HG02798 (cell line): Measurements from ENCODE around the gene HSPBAP1.

Experiments
- ATAC-seq: cut with Tn5 transposase; IDR thresholded peaks from one replicate; pipeline ENCODE4 v1.9.1; 2021; ENCODE audit warnings: mild to moderate bottlenecking; ENCODE audit not compliant: unreplicated experiment, poor library complexity

The HSPBAP1 gene, protein sequence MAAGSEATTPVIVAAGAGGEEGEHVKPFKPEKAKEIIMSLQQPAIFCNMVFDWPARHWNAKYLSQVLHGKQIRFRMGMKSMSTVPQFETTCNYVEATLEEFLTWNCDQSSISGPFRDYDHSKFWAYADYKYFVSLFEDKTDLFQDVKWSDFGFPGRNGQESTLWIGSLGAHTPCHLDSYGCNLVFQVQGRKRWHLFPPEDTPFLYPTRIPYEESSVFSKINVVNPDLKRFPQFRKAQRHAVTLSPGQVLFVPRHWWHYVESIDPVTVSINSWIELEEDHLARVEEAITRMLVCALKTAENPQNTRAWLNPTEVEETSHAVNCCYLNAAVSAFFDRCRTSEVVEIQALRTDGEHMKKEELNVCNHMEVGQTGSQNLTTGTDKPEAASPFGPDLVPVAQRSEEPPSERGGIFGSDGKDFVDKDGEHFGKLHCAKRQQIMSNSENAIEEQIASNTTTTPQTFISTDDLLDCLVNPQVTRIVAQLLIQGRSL

DNA sequence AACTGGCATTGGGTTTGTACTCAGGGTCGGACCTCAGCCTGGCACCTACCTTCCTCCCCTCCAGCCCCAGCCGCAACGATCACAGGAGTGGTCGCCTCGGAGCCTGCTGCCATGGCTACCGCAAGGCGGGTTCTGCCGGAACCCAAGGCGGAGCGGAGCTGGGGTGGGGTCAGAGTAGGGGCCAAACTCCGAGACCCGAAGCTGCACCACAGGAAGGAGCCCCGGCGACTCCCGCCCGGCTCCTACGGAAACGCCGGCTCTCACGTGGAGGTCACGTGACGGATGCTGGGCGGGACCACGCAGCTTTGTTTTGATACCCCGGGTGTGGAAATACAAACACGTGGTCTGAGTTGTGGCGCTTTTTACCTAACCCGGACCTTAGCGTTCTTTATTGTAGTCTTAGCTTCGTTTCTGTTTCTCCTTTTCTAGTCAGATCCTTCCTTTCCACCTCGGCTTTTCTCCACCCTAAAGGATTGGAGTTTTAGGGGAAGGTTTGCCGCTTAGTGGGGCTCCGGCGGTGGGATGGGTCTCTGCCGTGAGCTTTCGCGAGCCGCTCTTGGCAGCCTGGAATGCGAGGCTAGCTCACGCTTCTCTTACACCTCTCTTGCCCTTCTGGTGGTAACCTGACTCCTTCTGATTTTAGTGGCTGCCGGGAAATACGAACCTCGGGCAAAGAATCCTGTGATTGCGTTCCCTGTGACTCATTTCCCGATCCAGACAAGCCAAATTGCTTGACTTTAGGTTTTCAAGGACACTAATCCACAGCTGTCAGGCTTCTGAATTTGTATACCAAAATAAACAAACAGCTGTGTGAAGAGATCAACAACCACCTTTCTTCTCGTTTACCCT, at the start of gene HSPBAP1:
Gene HSPBAP1 (minus strand): TSS at position 264 of the 849 bp plus-strand sequence. CDS start 151 bp downstream, at position 113.
- ATAC-seq, result peak; percentile 68

DNA sequence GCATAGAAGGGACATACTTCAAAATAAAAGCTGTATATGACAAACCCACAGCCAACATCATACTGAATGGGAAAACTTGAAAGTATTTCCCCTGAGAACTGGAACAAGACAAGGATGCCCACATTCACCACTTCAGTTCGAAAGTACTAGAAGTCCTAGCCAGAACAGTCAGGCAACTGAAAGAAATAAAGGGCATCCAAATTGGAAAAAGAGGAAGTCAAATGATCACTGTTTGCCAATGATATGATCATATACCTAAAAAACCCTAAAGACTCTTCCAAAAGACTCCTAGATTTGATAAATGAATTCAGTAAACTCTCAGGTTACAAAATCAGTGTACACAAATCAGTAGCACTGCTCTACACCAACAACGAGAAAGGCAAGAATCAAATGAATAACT, 42.0 kb upstream of the HSPBAP1 start:
- ATAC-seq, result no peak

DNA sequence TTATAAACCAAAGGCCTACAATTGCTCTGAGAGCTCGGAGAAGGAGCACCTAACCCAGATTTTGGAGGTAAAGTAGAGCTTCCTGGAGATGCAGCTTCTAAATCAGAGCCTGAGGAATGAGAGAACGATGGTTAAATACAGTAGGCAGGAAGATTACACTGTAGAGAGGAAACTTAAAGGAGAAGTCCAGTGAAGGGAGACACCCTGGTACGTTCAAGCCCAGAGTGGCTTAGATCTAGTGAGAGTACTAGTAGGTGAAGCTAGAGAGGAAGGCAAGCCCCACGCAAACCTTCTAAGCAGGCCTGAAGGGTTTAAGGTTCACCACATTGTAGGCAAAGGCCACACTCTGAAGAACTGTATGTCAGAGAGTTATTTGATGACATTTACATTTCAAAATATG, 34.6 kb upstream of the HSPBAP1 start:
- ATAC-seq, result no peak

DNA sequence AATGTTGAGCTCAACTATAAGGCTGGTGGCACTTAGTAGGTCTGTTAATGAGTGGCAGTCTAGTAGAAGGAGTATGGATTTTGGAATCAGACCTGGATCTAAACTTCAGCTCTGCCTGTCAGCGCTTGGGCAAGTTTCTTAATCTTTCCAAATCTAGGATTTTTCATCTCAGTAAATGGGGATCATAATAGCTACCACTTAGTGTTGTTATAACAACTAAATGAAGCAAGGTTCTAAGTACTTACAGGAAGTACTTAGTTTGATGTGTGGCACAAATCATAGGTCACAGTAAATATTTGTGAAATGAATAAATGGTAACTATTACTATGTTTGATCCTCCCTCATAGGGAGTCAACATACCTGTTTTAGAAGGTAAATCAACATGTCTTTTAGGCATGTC, 32.6 kb upstream of the HSPBAP1 start:
- no peak for ATAC-seq

DNA sequence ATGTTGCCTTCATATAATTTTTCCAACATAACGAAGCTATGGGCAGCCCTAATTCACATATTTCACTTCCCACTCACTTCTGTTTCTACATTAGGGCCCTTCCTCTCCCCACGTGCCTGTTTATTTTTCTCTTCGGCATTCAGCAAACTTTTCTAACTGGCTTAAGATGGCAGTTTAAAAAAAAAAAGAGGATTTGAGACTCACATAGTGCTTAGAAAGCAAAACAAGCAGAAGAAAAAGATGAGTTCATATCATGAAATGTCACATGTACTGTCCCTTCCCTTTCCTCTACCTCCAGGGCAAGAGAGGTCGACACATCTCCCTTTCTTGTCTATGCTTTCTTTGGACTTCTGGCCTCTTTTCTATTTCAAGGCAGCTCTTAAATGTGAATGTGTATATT, 31.8 kb upstream of the HSPBAP1 start:
- ATAC-seq, result no peak

DNA sequence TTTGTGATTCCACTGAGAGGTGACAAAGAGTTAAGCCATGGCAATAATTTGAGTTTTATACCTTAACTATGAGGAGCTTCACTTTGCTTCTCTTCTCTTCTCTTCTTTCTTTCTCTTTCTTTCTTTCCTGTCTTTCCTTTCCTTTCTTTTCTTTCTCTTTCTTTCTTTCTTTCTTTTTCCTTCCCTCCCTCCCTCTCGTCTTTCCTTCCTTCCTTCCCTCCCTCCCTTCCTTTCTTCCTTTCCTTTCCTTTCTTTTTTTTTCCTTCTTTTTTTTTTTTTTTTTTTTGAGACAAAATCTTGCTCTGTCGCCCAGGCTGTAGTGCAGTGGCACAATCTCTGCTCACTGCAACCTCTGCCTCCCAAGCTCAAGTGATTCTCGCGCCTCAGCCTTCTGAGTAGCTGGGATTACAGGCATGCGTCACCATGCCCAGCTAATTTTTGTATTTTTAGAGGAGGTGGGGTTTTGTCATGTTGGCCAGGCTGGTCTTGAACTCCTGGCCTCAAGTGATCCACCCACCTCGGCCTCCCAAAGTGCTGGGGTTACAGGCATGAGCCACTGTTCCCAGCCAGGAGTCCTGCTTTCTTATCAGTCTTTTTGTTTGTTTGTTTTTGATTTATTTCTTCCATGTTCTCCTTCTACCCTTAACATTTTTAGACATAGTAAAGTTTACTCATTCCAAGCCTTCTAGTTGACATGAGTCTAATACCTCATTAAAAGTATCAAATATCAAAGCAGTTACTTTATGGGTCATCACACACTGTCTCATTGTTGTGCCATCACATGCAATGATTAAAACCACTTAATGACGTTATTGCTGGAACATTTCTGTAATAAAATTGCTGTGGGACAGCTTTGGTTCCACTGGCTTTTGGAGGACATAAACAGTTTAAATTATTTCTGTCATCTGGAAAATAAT, 31.1 kb upstream of the HSPBAP1 start:
- no peak for ATAC-seq

DNA sequence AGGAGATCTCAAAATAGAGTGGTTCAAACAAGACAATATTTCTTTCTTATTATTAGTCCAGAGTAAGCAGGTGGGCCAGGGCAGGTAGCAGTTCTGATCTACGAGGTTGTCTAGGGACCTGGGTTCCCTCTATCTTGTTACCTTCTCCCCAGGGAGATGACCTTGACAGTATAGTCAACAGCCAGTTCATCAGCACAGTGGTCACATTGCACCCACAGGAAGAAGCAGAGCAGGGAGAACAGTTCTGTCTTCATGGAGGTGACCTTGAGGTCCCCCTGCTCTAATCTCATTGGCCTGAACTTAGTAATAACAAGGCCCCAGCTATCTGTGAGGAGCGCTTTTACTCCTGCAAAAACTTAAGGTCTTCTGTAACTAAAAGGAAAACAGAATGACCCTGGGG, 23.0 kb upstream of the HSPBAP1 start:
- ATAC-seq, result no peak

DNA sequence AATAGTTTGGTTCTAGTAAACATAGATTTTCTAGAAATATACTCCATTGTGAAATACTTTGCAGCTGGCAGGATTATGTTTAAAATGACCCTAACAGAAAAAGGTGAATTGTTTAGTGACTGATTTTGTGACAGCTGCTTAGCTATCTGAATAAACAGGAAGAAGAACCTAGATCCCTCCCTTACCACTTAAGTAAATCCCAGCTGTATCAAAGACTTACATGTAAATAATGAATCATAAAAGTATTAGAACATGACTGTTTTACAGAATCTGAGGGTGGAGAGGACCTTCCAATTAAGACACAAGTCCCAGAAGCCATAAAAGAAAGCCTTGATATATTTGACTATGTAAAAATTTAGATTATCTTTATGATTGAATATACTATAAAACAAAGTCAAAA, 17.1 kb upstream of the HSPBAP1 start:
- no peak for ATAC-seq

DNA sequence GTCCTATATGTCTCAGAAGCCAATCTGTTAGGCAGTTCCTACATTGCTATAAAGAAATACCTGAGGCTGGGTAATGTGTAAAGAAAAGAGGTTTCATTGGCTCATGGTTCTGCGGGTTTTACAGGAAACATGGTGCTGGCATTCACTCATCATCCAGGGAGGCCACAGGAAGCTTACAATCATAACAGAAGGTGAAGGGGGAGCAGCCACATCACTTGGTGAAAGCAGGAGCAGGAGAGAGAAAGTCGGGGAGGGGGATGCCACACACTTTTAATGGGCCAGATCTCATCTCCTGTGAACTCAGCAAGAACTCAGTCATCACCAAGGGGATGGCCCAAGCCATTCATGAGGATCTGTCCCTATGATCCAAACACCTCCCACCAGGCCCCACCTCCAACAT, 10.3 kb upstream of the HSPBAP1 start:
- ATAC-seq, result no peak

DNA sequence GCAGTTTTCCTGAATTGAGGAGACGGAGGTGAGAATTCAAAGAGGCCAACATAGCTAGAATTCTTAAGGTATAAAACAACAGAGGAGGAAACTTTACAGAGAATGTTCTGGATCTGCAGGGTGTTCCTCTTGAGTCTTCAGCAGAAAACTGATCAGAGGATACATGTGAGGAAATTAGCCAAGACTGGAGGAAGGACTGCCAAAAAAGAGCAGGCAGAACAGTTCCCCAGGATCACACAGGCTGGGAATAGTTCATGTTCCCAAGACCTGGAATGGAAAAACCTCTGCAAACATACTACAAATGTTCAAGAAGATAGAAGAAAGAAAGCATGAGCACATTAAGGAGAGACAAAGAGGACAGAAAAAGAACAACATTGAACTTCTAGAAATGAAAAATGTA, 8.7 kb upstream of the HSPBAP1 start:
- ATAC-seq, result no peak

DNA sequence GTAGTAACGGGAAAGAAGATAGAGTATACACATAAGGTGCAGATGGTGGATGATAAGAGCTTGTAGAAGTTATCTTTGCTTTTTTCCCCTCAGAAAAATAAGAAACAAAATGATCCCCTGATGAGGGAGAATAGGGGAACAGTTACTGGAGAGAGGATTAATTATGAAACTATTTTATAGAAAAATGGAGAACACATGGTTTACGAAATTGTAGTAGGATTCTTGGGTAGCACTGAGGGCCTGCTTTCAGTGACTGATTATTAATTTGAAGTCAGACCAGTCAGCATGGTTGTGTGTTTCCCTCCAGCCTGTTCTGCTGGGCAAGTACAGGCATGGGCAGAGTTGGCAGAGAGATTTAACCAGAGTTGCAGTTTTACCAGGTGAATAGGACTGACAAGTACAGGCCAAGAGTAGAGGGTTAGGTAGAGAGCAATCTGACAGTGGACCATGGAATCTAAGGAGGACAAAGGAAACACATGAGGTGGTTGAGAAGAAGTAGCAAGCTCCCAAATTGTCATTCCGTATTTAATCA, 7.1 kb upstream of the HSPBAP1 start:
- ATAC-seq, result no peak

DNA sequence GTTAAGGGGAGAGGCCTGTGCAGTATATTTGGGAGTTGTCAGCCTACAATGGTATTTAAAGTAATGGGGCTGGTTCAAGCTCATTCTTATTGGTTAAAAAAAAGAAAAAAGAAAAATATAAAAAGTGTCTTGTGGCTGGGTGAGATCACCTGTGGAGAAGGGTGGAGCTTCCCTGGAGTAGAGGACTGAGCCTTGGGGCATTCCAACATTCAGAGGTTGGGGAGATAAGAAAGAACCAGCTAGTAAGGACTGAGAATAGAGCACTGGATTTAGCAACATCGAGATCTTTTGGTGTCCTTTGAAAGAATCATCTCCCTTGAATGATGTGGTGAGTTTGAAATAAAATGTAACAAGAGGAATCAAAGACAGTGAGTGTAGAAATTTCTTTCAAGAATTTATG, 6.4 kb upstream of the HSPBAP1 start:
- no peak for ATAC-seq

DNA sequence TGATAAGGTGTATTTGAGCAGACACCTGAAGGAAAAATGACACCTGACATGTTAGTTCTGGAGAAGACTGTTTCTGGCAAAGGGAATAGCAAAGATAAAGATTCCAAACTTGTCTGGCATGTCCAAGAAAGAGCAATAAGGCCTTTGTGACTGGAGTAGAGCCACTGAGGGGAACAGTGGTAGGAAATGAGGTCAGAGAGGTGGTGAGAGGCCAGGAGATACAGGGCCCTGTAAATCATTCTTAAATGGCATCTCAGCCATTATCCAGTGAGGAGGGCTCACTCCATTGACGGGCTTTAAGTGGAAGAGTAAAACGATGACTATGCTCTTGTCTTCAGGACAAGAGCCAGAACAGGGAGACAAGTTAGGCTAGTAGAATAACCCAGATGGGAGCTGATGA, 5.7 kb upstream of the HSPBAP1 start:
- ATAC-seq, result no peak

DNA sequence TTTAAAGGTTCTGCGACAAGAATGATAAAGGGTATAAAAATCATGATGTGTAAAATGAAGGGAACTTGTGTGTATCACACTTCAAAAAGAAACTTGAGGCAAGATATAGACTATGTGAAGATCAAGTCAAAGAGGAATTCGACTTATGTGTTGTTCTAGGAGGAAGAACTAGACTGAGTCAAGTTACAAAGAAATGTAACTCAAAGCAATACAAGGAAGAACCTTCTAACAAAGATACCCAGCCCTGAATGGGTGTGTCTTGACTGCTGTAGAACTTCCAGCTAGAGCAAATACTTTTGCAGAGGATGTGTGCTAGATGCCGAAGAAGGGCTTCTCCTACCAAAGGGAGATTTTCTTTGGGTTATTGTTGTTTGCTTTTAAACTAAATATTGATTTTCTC, 3.7 kb upstream of the HSPBAP1 start:
- ATAC-seq, result no peak

DNA sequence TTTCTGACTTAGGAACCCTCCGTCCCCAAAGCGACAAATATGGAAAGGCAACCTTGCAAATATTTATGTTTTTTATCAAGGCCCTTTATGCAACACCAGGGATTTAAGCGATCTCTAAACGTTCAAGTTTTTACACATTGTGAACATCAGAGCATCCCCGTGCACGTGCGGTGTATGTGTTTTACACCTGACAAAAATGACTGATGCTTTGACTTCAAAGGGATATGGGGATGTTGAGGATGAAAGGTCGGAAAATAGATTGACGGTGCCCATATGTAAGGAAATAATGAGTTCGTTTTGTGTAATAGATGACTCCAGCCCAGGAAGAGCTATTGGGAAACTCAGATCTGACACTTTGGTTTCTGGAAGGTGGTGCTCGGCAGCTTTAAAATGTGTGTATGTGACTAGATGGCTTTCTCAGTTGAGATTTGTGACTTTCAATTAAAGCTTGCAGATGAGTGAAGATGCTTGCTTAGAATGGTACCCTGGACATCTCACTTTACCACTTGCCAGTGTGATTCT, 2.1 kb upstream of the HSPBAP1 start:
- no peak for ATAC-seq

DNA sequence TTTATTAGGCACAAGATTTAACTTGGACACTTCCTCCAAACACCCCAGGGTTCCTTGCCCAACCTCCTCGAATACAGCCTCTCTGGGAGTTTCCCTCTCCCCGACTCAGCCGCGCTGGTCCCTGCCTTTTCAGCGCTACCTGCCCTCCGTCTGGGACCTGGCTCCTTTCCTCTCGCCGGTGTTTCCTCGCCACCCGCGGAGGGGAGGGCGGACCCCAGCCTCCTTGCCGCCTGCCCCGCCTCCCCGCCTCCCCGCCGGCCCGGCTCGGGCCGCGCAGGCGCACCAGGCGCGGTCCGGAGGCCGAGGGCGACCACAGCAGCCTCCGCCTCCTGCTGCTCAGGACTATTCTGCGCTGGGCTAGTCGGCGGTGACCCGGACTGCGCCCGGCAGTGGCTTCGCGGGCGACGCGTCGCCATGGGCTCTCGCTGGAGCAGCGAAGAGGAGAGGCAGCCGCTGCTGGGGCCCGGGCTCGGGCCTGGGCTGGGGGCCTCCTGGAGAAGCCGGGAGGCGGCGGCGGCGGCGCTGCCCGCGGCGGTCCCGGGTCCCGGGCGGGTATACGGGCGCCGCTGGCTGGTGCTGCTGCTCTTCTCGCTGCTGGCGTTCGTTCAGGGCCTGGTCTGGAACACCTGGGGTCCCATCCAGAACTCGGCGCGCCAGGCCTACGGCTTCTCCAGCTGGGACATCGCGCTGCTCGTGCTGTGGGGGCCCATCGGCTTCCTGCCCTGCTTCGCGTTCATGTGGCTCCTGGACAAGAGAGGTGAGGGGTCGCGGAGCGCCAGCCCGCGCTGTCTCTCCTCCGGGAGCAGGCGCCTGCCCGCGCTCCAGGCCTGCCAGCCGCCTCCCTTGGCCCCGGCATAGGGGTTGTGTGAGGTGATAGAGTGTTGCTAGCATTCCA, 1.4 kb upstream of the HSPBAP1 start, which contains the start of gene SLC49A4:
Gene SLC49A4 (plus strand): TSS at position 291 of the 895 bp plus-strand sequence. CDS start 124 bp downstream, at position 415.
- peak; percentile 85 for ATAC-seq

DNA sequence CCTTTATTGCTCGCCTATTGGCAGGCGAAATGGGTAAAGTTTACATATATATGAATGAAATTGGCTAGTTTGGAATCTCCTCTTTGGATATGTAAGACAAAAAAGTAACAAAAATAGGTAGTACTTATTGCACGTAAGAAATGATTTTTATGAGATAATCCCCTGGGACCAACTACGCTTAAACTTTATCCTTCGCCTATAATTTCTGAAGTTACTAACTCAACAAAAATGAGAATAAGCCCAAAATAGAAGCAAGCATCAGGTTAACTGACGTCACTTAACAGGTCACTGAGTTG, 800 bp upstream of the HSPBAP1 start:
- ATAC-seq, result no peak

DNA sequence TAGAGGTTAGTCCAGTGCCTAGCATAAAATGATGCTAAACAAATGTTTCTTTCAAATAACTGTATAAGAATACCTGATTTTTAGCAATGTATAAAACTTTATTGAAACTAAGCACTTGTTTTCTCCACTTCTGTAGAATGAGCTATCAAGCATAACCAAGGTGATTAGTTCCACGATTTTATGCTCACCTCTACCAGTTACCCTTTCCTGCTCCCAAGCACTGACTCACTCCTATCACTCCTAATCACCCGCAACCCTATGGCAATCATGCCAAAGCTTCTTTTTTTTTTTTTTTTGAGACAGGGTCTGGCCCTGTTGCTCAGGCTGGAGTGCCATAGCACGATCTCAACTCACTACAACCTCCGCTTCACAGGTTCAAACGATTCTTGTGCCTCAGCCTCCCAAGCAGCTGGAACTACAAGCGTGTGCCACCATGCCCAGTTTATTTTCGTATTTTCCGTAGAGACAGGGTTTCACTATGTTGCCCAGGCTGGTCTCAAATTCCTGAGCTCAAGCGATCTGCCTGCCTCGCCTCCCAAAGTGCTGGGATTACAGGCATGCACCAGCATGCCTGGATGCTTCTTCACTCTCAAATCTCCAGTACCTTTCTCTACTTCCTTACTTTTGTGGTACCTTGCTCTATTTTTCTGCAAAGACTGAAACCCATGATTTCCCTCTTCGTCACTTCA, 3.9 kb downstream of the HSPBAP1 start:
- ATAC-seq, result no peak
